Thymus (tissue), 11 donors: ENCODE measurements around the gene JMJD6. TPM values are rescaled to one million over a fixed set of nuclear protein-coding genes. Genes with fewer than 3 reads are reported as not detected.

Source experiments
- DNase-seq, 9 donors: peaks; one replicate each; pipeline ENCODE4 v3.0.0-alpha.2; 2013; ENCODE audit warnings: low spot score in 9 of 9, low read depth in 6 of 9, missing footprints in 1 of 9
- H3K27ac ChIP-seq, 2 donors: one replicate each; pipeline ENCODE4 v1.5.1; 2013; ENCODE audit warnings: control low read depth in 1 of 2, low read depth in 1 of 2, low read length in 1 of 2, mild to moderate bottlenecking in 1 of 2, moderate library complexity in 1 of 2
- H3K27me3 ChIP-seq, 2 donors: one replicate each; pipeline ENCODE4 v1.5.1; 2013; ENCODE audit warnings: low read length in 1 of 2; ENCODE audit not compliant: control insufficient read depth in 2 of 2, insufficient read depth in 1 of 2
- H3K36me3 ChIP-seq, 2 donors: one replicate each; pipeline ENCODE4 v1.5.1; 2013; ENCODE audit warnings: low read length in 1 of 2, mild to moderate bottlenecking in 1 of 2, moderate library complexity in 1 of 2; ENCODE audit not compliant: control insufficient read depth in 2 of 2, insufficient read depth in 2 of 2
- H3K4me1 ChIP-seq, 2 donors: one replicate each; pipeline ENCODE4 v1.5.1; 2013; ENCODE audit warnings: low read length in 2 of 2; ENCODE audit not compliant: control insufficient read depth in 2 of 2, insufficient read depth in 2 of 2
- H3K4me3 ChIP-seq, 2 donors: one replicate each; pipeline ENCODE4 v1.5.1; 2013; ENCODE audit warnings: low read length in 2 of 2, control low read depth in 1 of 2, mild to moderate bottlenecking in 1 of 2
- H3K9me3 ChIP-seq, 2 donors: one replicate each; pipeline ENCODE4 v1.5.1; 2013; ENCODE audit warnings: low read length in 1 of 2, mild to moderate bottlenecking in 1 of 2; ENCODE audit not compliant: control insufficient read depth in 2 of 2, insufficient read depth in 1 of 2
- WGBS: extraction: QIAGEN DNeasy Blood & Tissue Kit; methylation state at CpG from one replicate; pipeline ENCODE4 v1.1.7; 2013; 5-methylcytosine and 5-hydroxymethylcytosine counted together
- polyA plus RNA-seq: library from polyadenylated mRNA; stranded (reverse); fragments of 200-250 nt; gene quantifications from one replicate; pipeline ENCODE4 v1.2.3, GENCODE V29; 2013
- total RNA-seq: library from RNA; stranded (reverse); fragments of 120-200 nt; gene quantifications from one replicate; pipeline ENCODE4 v1.2.4, GENCODE V29; 2013
- donor health status: healthy.

JMJD6 gene
- total and polyA plus RNA-seq, 2 donors, result 14.4 to 31.9 TPM

GRCh38 chr17:76696763-76697701, 29.4 kb downstream of the JMJD6 start:
- Histone ChIP-seq H3K4me1 (peaks cover 0 to 34% of the 10 kb centered on the region in 2 donors), H3K27ac (peak overlapping the region in 1 of 2 donors; percentile 17), H3K36me3 (no peaks in the 10 kb centered on the region), H3K4me3 (no peak overlapping the region), H3K27me3 (no peaks in the 10 kb centered on the region), H3K9me3 (no peaks in the 10 kb centered on the region)
- WGBS, result 91% methylated on average over 25 of the region's 25 CpGs
- no peak for DNase-seq

- peaks cover 0 to 30% of the 10 kb centered on the region in 2 donors for H3K4me1 ChIP-seq
- no peak overlapping the region for H3K27ac ChIP-seq
- 92% methylated on average over 16 of the region's 16 CpGs for WGBS
- H3K9me3 ChIP-seq, result no peaks in the 10 kb centered on the region
- no peaks in the 10 kb centered on the region for H3K27me3 ChIP-seq
- no peak overlapping the region for H3K4me3 ChIP-seq
- DNase-seq, result no peak
- no peaks in the 10 kb centered on the region for H3K36me3 ChIP-seq
Observed at GRCh38 chr17:76695059-76695831, 31.2 kb downstream of the JMJD6 start.

GRCh38 chr17:76691379-76692191, 34.8 kb downstream of the JMJD6 start:
- H3K36me3 ChIP-seq, result no peaks in the 10 kb centered on the region
- H3K4me3 ChIP-seq, result no peak overlapping the region
- no peaks in the 10 kb centered on the region for H3K27me3 ChIP-seq
- DNase-seq, result no peak
- 98% methylated on average over 14 of the region's 14 CpGs for WGBS
- H3K27ac ChIP-seq, result no peak overlapping the region
- H3K9me3 ChIP-seq, result peaks cover 0 to 4% of the 10 kb centered on the region in 2 donors
- peaks cover 0 to 23% of the 10 kb centered on the region in 2 donors for H3K4me1 ChIP-seq

GRCh38 chr17:76690596-76691280, 35.7 kb downstream of the JMJD6 start:
- H3K27ac ChIP-seq, result no peak overlapping the region

GRCh38 chr17:76689859-76690258, 36.5 kb downstream of the JMJD6 start:
- no peaks in the 10 kb centered on the region for H3K36me3 ChIP-seq
- H3K9me3 ChIP-seq, result peaks cover 0 to 4% of the 10 kb centered on the region in 2 donors
- 98% methylated on average over 11 of the region's 11 CpGs for WGBS
- peaks cover 0 to 16% of the 10 kb centered on the region in 2 donors for H3K4me1 ChIP-seq
- no peak overlapping the region for H3K27ac ChIP-seq
- DNase-seq, result no peak
- no peaks in the 10 kb centered on the region for H3K27me3 ChIP-seq
- no peak overlapping the region for H3K4me3 ChIP-seq

More at GRCh38 chr17:76690596-76691280, 35.7 kb downstream of the JMJD6 start:
- H3K4me1 ChIP-seq, result peaks cover 0 to 22% of the 10 kb centered on the region in 2 donors
- no peaks in the 10 kb centered on the region for H3K27me3 ChIP-seq
- H3K36me3 ChIP-seq, result no peaks in the 10 kb centered on the region
- DNase-seq, result no peak
- H3K4me3 ChIP-seq, result no peak overlapping the region
- 97% methylated on average over 13 of the region's 13 CpGs for WGBS
- H3K9me3 ChIP-seq, result peaks cover 0 to 4% of the 10 kb centered on the region in 2 donors

- H3K27ac ChIP-seq, result no peak overlapping the region
- no peaks in the 10 kb centered on the region for H3K36me3 ChIP-seq
- no peak overlapping the region for H3K4me3 ChIP-seq
- DNase-seq, result no peak
- H3K9me3 ChIP-seq, result peaks cover 0 to 4% of the 10 kb centered on the region in 2 donors
- H3K4me1 ChIP-seq, result peaks cover 0 to 18% of the 10 kb centered on the region in 2 donors
- 89% methylated on average over 11 of the region's 11 CpGs for WGBS
- no peaks in the 10 kb centered on the region for H3K27me3 ChIP-seq
Observed at GRCh38 chr17:76688165-76688622, 38.2 kb downstream of the JMJD6 start.

- DNase-seq, result no peak
- no peaks in the 10 kb centered on the region for H3K36me3 ChIP-seq
- peak overlapping the region in 1 of 2 donors; percentile 38 for H3K27ac ChIP-seq
- WGBS, result 91% methylated on average over 26 of the region's 26 CpGs
- peaks cover 0 to 4% of the 10 kb centered on the region in 2 donors for H3K9me3 ChIP-seq
- peaks cover 0 to 23% of the 10 kb centered on the region in 2 donors for H3K4me1 ChIP-seq
- no peak overlapping the region for H3K4me3 ChIP-seq
- no peaks in the 10 kb centered on the region for H3K27me3 ChIP-seq
Observed at GRCh38 chr17:76687298-76688164, 38.9 kb downstream of the JMJD6 start.
